Hepatocyte (in vitro differentiated cells): ENCODE data around the gene C2CD2L. TPM values are rescaled to one million over a fixed set of nuclear protein-coding genes. Genes with fewer than 3 reads are reported as not detected.

Source experiments
- DNase-seq: peaks from one replicate; pipeline ENCODE4 v3.0.0-alpha.2; 2016; ENCODE audit warnings: low spot score
- H2AFZ ChIP-seq: fragments of 200-600 bp; sonication (generic); 2 replicates; pipeline ENCODE4 v1.6.0; 2016; ENCODE audit warnings: antibody characterized with exemption, mild to moderate bottlenecking
- H3K27ac ChIP-seq: fragments of 200-600 bp; sonication (generic); 2 replicates; pipeline ENCODE4 v1.5.1; 2016; ENCODE audit warnings: mild to moderate bottlenecking
- H3K27me3 ChIP-seq: fragments of 200-600 bp; sonication (generic); 2 replicates; pipeline ENCODE4 v1.6.1; 2016
- H3K36me3 ChIP-seq: fragments of 200-600 bp; sonication (generic); replicated peaks from 2 replicates; pipeline ENCODE4 v1.5.1; 2016; ENCODE audit warnings: low read depth; ENCODE audit not compliant: insufficient read depth
- H3K4me1 ChIP-seq: fragments of 200-600 bp; sonication (generic); 2 replicates; pipeline ENCODE4 v1.5.1; 2016; ENCODE audit warnings: mild to moderate bottlenecking, moderate library complexity; ENCODE audit not compliant: insufficient read depth
- H3K4me2 ChIP-seq: fragments of 200-600 bp; sonication (generic); 2 replicates; pipeline ENCODE4 v1.6.0; 2016
- H3K4me3 ChIP-seq: fragments of 200-600 bp; sonication (generic); 2 replicates; pipeline ENCODE4 v1.5.1; 2016; ENCODE audit warnings: mild to moderate bottlenecking
- H3K79me2 ChIP-seq: fragments of 200-600 bp; sonication (generic); 2 replicates; pipeline ENCODE4 v1.6.0; 2017; ENCODE audit warnings: mild to moderate bottlenecking
- H3K9me2 ChIP-seq: fragments of 200-600 bp; sonication (generic); replicated peaks from 2 replicates; pipeline ENCODE4 v1.6.0; 2017; ENCODE audit warnings: mild to moderate bottlenecking; ENCODE audit not compliant: insufficient read depth
- H3K9me3 ChIP-seq: fragments of 200-600 bp; sonication (generic); 2 replicates; pipeline ENCODE4 v1.5.1; 2016; ENCODE audit warnings: low read depth, mild to moderate bottlenecking
- H4K20me1 ChIP-seq: fragments of 200-600 bp; sonication (generic); 2 replicates; pipeline ENCODE4 v1.6.0; 2016; ENCODE audit warnings: mild to moderate bottlenecking; ENCODE audit not compliant: insufficient read depth, poor library complexity, severe bottlenecking
- CTCF ChIP-seq: fragments of 200-600 bp; sonication (generic); IDR thresholded peaks from 2 replicates; pipeline ENCODE4 v1.5.1; 2016; ENCODE audit warnings: antibody characterized with exemption, mild to moderate bottlenecking; ENCODE audit not compliant: poor library complexity
- EZH2 ChIP-seq: fragments of 200-600 bp; sonication (generic); IDR thresholded peaks from 2 replicates; pipeline ENCODE4 v1.6.1; 2016; ENCODE audit warnings: antibody characterized with exemption, mild to moderate bottlenecking, borderline replicate concordance
- EZH2phosphoT487 ChIP-seq: fragments of 200-600 bp; sonication (generic); IDR thresholded peaks from one replicate; pipeline ENCODE4 v1.6.1; 2018; ENCODE audit warnings: antibody characterized with exemption, mild to moderate bottlenecking, low read depth, moderate library complexity; ENCODE audit not compliant: unreplicated experiment, severe bottlenecking
- WGBS: methylation state at CpG from one replicate; pipeline ENCODE4 v1.1.6; 2016; ENCODE audit warnings: low lambda C conversion rate; ENCODE audit errors: missing lambda C conversion rate; 5-methylcytosine and 5-hydroxymethylcytosine counted together
- polyA plus RNA-seq: library from polyadenylated mRNA; unstranded; fragments of >200 nt; fragmentation: Nextera tagmentation; extraction: Ambion mirVana; gene quantifications from 2 replicates; pipeline ENCODE4 v1.2.1, GENCODE V29; 2016
- total RNA-seq: library from RNA; depleted of rRNA; stranded (reverse); fragments of >200 nt; gene quantifications from 2 replicates; pipeline ENCODE4 v1.2.3, GENCODE V29; 2014

The C2CD2L gene
- total and polyA plus RNA-seq, 2 experiments from 2014 or later = 7.4 to 9.7 TPM

GRCh38 chr11:119085437-119085847, 21.7 kb upstream of the C2CD2L start:
- Histone ChIP-seq H3K9me3 (no peaks in the 10 kb centered on the region), H4K20me1 (no peaks in the 10 kb centered on the region), H3K27ac (peak overlapping the region; percentile 86), H3K9me2 (no peaks in the 10 kb centered on the region), H3K4me2 (peak overlapping the region; percentile 95), H3K36me3 (no peaks in the 10 kb centered on the region), H2AFZ (peak overlapping the region; percentile 83), H3K27me3 (no peaks in the 10 kb centered on the region), H3K4me3 (peak overlapping the region; percentile 56), H3K4me1 (peaks cover 10% of the 10 kb centered on the region), H3K79me2 (peaks cover 20% of the 10 kb centered on the region)
- no peak for TF ChIP-seq EZH2phosphoT487
- no peak for TF ChIP-seq EZH2
- no peak for TF ChIP-seq CTCF
- peak; percentile 32 for DNase-seq
- 1% methylated on average over 13 of the region's 13 CpGs for WGBS

GRCh38 chr11:119087123-119087522, 20.0 kb upstream of the C2CD2L start:
- H3K36me3 ChIP-seq = no peaks in the 10 kb centered on the region
- no peaks in the 10 kb centered on the region for H3K9me3 ChIP-seq
- H3K27me3 ChIP-seq = no peaks in the 10 kb centered on the region
- H3K9me2 ChIP-seq = no peaks in the 10 kb centered on the region
- DNase-seq = no peak
- no peak overlapping the region for H3K27ac ChIP-seq
- no peak for TF ChIP-seq EZH2phosphoT487
- TF ChIP-seq EZH2 = no peak
- TF ChIP-seq CTCF = no peak
- peaks cover 10% of the 10 kb centered on the region for H3K4me1 ChIP-seq
- peaks cover 32% of the 10 kb centered on the region for H3K79me2 ChIP-seq
- 89% methylated on average over 6 of the region's 6 CpGs for WGBS
- H3K4me3 ChIP-seq = no peak overlapping the region
- H3K4me2 ChIP-seq = no peak overlapping the region
- no peaks in the 10 kb centered on the region for H4K20me1 ChIP-seq
- no peak overlapping the region for H2AFZ ChIP-seq

DNA sequence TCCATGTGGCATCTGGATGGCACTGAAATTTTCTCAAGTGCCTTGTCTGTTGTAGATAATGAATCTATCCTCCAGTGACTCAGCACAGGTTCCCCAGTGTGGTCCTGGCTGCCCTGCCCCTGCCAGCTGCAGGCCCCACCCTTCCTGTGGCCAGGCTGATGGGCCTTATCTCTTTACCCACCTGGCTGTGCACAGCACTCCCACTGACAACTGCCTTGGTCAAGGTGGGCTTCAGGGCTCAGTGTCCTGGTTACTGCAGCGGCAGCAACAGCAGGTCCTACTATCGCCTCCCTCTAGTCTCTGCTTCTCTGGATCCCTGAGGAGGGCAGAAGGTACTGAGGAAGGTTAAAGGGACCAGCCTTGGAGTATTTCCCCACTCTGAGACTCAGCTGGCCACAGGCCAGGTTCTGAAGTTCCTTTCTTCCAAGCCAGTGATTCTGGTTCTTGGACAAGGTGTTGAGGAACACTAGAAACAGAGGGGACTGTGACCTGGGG, 19.4 kb upstream of the C2CD2L start:
- Histone ChIP-seq H3K4me1 (peaks cover 16% of the 10 kb centered on the region), H3K36me3 (no peaks in the 10 kb centered on the region), H3K9me2 (no peaks in the 10 kb centered on the region), H3K9me3 (no peaks in the 10 kb centered on the region), H3K4me3 (no peak overlapping the region), H2AFZ (no peak overlapping the region), H3K4me2 (no peak overlapping the region), H4K20me1 (peaks cover under 1% of the 10 kb centered on the region), H3K27me3 (no peaks in the 10 kb centered on the region), H3K79me2 (peaks cover 39% of the 10 kb centered on the region), H3K27ac (no peak overlapping the region)
- TF ChIP-seq EZH2phosphoT487 (no peak), EZH2 (no peak), CTCF (no peak)
- 97% methylated on average over 2 of the region's 2 CpGs for WGBS
- no peak for DNase-seq
